GM20000 (cell line): ENCODE data around the gene GRB2.

Source experiments
- DNase-seq: peaks from one replicate; pipeline ENCODE4 v3.0.0; 2012; ENCODE audit warnings: low spot score
- TF ChIP-seq, protein P1 (sequence below): IDR thresholded peaks from 2 replicates; pipeline ENCODE4 v1.5.1; 2012; ENCODE audit warnings: mild to moderate bottlenecking, control low read depth; ENCODE audit errors: extremely low read depth, missing control alignments

Gene GRB2

GRCh38 chr17:75390982-75391381 lies 14.5 kb downstream of the GRB2 start:
- DNase-seq: no peak
- TF ChIP-seq, protein P1, sequence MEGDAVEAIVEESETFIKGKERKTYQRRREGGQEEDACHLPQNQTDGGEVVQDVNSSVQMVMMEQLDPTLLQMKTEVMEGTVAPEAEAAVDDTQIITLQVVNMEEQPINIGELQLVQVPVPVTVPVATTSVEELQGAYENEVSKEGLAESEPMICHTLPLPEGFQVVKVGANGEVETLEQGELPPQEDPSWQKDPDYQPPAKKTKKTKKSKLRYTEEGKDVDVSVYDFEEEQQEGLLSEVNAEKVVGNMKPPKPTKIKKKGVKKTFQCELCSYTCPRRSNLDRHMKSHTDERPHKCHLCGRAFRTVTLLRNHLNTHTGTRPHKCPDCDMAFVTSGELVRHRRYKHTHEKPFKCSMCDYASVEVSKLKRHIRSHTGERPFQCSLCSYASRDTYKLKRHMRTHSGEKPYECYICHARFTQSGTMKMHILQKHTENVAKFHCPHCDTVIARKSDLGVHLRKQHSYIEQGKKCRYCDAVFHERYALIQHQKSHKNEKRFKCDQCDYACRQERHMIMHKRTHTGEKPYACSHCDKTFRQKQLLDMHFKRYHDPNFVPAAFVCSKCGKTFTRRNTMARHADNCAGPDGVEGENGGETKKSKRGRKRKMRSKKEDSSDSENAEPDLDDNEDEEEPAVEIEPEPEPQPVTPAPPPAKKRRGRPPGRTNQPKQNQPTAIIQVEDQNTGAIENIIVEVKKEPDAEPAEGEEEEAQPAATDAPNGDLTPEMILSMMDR: no peak

DNA sequence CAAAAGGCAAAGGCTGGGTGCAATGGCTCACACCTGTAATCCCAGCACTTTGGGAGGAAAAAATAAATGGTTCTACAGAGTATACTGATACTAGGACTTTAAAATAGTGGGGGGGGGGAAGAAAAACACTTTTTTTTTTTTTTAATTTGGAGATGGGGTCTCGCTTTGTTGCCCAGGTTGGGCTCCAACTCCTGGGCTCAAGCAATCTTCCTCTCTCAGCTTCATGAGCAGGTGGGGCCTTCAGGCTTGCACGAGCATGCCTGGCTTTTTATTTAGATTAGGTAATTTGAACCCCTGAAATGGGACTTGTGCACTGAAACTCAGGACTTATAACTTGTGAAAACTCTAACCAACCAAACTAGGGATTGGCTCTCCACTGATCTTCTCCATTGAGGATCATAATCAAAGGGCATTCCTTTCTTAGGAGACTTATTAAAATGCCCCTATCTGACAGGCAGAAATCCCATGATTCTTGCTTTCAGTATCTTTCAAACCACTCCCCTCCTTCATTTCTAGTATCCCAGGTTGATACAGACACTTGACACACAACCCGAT lies 16.9 kb downstream of the GRB2 start:
- DNase-seq: no peak
- TF ChIP-seq, protein P1: no peak

GRCh38 chr17:75387771-75388170 lies 17.7 kb downstream of the GRB2 start:
- DNase-seq: no peak
- TF ChIP-seq, protein P1: no peak

- TF ChIP-seq, protein P1: no peak
- no peak for DNase-seq
Measured at GRCh38 chr17:75386430-75386829, 19.0 kb downstream of the GRB2 start.

- TF ChIP-seq, protein P1: no peak
- no peak for DNase-seq
Measured at GRCh38 chr17:75384751-75385150, 20.7 kb downstream of the GRB2 start.

DNA sequence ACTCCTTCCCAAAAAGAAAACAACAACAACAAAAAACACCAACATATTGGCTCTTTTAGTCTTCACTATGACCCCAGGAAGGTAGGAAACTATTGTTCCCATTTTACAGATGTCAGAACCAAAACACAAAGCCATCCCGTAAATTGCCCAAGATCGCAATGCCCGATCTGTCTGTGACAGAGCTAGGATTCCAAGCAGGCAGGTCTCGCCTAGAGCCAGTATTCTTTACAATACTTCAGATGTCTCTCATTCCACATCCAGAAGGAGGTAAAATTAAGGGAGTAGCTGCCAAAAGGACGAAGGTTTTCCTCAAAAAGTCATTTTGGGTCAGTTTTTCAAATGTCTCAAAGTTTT lies 21.7 kb downstream of the GRB2 start:
- TF ChIP-seq, protein P1: no peak
- DNase-seq: no peak

DNA sequence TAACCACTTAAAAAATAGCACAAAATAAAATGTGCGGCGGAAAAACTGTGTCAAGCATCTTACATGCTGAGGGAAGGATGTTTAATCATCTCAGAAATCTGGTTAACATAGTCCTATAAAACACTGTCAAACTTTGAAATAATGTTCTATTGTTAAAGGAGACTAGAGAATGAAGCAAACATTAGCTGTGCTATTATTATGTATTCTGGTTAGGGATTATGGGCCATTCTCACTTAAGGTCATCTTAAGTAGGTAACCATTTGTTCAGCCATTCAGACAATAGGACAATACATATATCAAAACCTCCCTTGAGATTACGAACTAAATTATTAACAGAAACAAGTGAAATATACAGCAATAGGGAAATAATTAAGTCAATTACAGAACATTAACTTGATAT lies 24.7 kb downstream of the GRB2 start:
- TF ChIP-seq, protein P1: no peak
- DNase-seq: no peak
